ENCODE data around the gene PLEKHG4B.
"Not testable (repeated sequence)": the region's sequence is repeated elsewhere in the genome, so short reads cannot be mapped to it uniquely, and the experiment has no call there.

PLEKHG4B gene

GRCh38 chr5:94113-94892 is 2.3 kb downstream of the PLEKHG4B start:
- DNase-seq = no peak

GRCh38 chr5:95241-95980 is 3.4 kb downstream of the PLEKHG4B start:
- DNase-seq = no peak

GRCh38 chr5:96976-97660 is 5.2 kb downstream of the PLEKHG4B start:
- no peak for DNase-seq

- DNase-seq = no peak
Measured at GRCh38 chr5:99815-100214, 7.8 kb downstream of the PLEKHG4B start.

GRCh38 chr5:102411-103043 is 10.6 kb downstream of the PLEKHG4B start:
- no peak for DNase-seq

- DNase-seq = not testable (repeated sequence)
Measured at GRCh38 chr5:104106-104505, 12.1 kb downstream of the PLEKHG4B start.

GRCh38 chr5:104778-105296 is 12.9 kb downstream of the PLEKHG4B start:
- no peak for DNase-seq

- no peak for DNase-seq
Measured at GRCh38 chr5:105504-106070, 13.6 kb downstream of the PLEKHG4B start.

- no peak for DNase-seq
Measured at GRCh38 chr5:106587-106986, 14.6 kb downstream of the PLEKHG4B start.

GRCh38 chr5:107526-107925 is 15.6 kb downstream of the PLEKHG4B start:
- DNase-seq = no peak

GRCh38 chr5:109826-110225 is 17.9 kb downstream of the PLEKHG4B start:
- DNase-seq = no peak

- DNase-seq = no peak
Measured at GRCh38 chr5:110270-110888, 18.4 kb downstream of the PLEKHG4B start.

- DNase-seq = no peak
Measured at GRCh38 chr5:111171-111570, 19.2 kb downstream of the PLEKHG4B start.

GRCh38 chr5:119486-120097 is 27.6 kb downstream of the PLEKHG4B start:
- DNase-seq = no peak

- DNase-seq = no peak
Measured at GRCh38 chr5:121432-121831, 29.5 kb downstream of the PLEKHG4B start.

GRCh38 chr5:125815-126214 is 33.8 kb downstream of the PLEKHG4B start:
- DNase-seq = no peak

- DNase-seq = no peak
Measured at GRCh38 chr5:126806-127205, 34.8 kb downstream of the PLEKHG4B start.

- DNase-seq = no peak
Measured at GRCh38 chr5:127886-128285, 35.9 kb downstream of the PLEKHG4B start.

GRCh38 chr5:128446-128845 is 36.5 kb downstream of the PLEKHG4B start:
- DNase-seq = no peak

GRCh38 chr5:129148-129547 is 37.2 kb downstream of the PLEKHG4B start:
- DNase-seq = no peak

- DNase-seq = no peak
Measured at GRCh38 chr5:129820-130219, 37.9 kb downstream of the PLEKHG4B start.

All from stimulated activated CD4-positive, alpha-beta T cell treated with anti-CD3 and anti-CD28 coated beads, Interleukin-2, amount 100 ng/mL, for 24 hours (primary cell).